ENCODE data around the gene SRPK2. TPM values are rescaled to one million over a fixed set of nuclear protein-coding genes. Genes with fewer than 3 reads are reported as not detected.
"Not testable (repeated sequence)": the region's sequence is repeated elsewhere in the genome, so short reads cannot be mapped to it uniquely, and the experiment has no call there.

SRPK2 gene
- total RNA-seq, 1 donor from 2014 or later, result 47.1 TPM

- H3K36me3 ChIP-seq, result no peaks in the 10 kb centered on the region
- H3K4me1 ChIP-seq, result peaks cover 30% of the 10 kb centered on the region
- no peaks in the 10 kb centered on the region for H3K27me3 ChIP-seq
- no peak overlapping the region for H3K27ac ChIP-seq
- DNase-seq (ENCODE audit: extremely low spot score in 2 of 2), result no peak
- intact Hi-C loops (cut with DNase I), result no loop called here
- no peak for TF ChIP-seq POLR2A (IDR thresholded peaks at IDR 0.05)
- TF ChIP-seq CTCF (IDR thresholded peaks at IDR 0.05), result no peak
- H3K4me3 ChIP-seq, result no peak overlapping the region
- no peaks in the 10 kb centered on the region for H3K9me3 ChIP-seq
Observed at GRCh38 chr7:105261689-105262088, 127.0 kb downstream of the SRPK2 start.

DNA sequence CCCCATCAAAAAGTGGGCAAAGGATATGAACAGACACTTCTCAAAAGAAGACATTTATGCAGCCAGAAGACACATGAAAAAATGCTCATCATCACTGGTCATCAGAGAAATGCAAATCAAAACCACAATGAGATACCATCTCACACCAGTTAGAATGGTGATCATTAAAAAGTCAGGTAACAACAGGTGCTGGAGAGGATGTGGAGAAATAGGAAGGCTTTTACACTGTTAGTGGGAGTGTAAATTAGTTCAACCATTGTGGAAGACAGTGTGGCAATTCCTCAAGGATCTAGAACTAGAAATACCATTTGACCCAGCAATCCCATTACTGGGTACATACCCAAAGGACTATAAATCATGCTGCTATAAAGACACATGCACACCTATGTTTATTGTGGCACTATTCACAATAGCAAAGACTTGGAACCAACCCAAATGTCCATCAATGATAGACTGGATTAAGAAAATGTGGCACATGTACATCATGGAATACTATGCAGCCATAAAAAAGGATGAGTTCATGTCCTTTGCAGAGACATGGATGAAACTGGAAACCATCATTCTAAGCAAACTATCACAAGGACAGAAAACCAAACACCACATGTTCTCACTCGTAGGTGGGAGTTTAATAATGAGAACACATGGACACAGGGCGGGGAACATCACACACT, 128.4 kb downstream of the SRPK2 start:
- H3K4me1 ChIP-seq, result peaks cover 29% of the 10 kb centered on the region
- H3K9me3 ChIP-seq; H3K27ac ChIP-seq; H3K36me3 ChIP-seq; H3K27me3 ChIP-seq; H3K4me3 ChIP-seq; DNase-seq (ENCODE audit: extremely low spot score in 2 of 2); intact Hi-C loops (cut with DNase I): not testable (repeated sequence)

DNA sequence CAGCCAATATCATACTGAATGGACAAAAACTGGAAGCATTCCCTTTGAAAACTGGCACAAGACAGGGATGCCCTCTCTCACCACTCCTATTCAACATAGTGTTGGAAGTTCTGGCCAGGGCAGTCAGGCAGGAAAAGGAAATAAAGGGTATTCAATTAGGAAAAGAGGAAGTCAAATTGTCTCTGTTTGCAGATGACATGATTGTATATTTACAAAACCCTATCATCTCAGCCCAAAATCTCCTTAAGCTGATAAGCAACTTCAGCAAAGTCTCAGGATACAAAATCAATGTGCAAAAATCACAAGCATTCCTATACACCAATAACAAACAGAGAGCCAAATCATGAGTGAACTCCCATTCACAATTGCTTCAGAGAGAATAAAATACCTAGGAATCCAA, 129.8 kb downstream of the SRPK2 start:
- H3K4me1 ChIP-seq, result peaks cover 25% of the 10 kb centered on the region
- intact Hi-C loops (cut with DNase I), result not testable (repeated sequence)

DNA sequence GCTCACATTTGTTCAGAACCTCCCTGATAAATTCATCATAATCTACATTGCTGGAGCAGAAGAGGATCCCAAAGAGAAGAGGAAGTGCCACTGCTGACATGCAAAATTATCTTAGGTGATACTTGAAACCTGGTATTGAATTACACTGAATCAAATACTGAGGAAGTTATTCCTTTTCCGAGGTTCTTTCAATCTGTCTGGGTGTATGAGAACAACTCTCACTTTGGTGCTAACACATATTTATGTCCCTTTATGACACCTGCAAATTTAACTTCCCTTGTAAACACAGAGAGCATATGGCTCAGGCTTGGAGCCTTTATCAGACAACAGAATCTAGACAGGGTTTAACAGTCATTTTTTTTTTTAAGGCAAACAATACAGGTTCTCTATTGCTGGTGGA, 131.4 kb downstream of the SRPK2 start:
- H3K9me3 ChIP-seq, result no peaks in the 10 kb centered on the region
- intact Hi-C loops (cut with DNase I), result no loop called here
- no peak for TF ChIP-seq POLR2A (IDR thresholded peaks at IDR 0.05)
- H3K4me1 ChIP-seq, result peaks cover 26% of the 10 kb centered on the region
- DNase-seq (ENCODE audit: extremely low spot score in 2 of 2), result no peak
- H3K27ac ChIP-seq, result no peak overlapping the region
- no peak overlapping the region for H3K4me3 ChIP-seq
- no peaks in the 10 kb centered on the region for H3K36me3 ChIP-seq
- H3K27me3 ChIP-seq, result no peaks in the 10 kb centered on the region

More for the DNA sequence above, 129.8 kb downstream of the SRPK2 start:
- not testable (repeated sequence) for H3K27me3 ChIP-seq; DNase-seq (ENCODE audit: extremely low spot score in 2 of 2); H3K36me3 ChIP-seq; H3K9me3 ChIP-seq; H3K27ac ChIP-seq; H3K4me3 ChIP-seq

DNA sequence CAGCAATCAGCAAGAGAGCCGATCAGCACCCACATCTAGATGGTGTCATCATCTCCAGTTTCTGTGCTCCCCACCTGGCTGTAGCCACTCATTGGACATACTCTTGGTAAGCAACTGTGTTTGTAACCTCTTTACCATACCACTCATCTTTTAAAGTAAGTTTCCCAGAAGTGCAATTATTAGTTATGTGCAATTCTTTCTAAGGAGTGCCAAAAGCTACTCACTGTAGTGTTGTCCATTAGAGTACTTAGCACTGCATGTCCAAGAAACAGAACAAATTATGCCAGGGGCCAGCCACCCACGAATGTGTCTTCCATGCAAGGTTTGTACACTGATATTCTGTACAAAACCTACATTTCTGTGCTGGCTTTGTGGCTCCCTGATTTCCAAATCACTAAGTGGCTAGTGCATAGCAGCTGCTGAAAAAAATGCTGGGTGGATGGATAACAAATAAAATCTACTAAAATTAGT, 131.9 kb downstream of the SRPK2 start:
- no peak for DNase-seq (ENCODE audit: extremely low spot score in 2 of 2)
- intact Hi-C loops (cut with DNase I), result no loop called here
- Histone ChIP-seq H3K27me3 (no peaks in the 10 kb centered on the region), H3K4me1 (peaks cover 31% of the 10 kb centered on the region), H3K27ac (no peak overlapping the region), H3K4me3 (no peak overlapping the region), H3K36me3 (no peaks in the 10 kb centered on the region), H3K9me3 (no peaks in the 10 kb centered on the region)
- TF ChIP-seq POLR2A (IDR thresholded peaks at IDR 0.05) (no peak), POLR2AphosphoS5 (IDR thresholded peaks at IDR 0.05; ENCODE audit: insufficient read depth in 1 of 2, low read depth in 1 of 2) (no peak), CTCF (IDR thresholded peaks at IDR 0.05) (no peak)

- Histone ChIP-seq H3K27ac (no peak overlapping the region), H3K4me1 (peaks cover 20% of the 10 kb centered on the region), H3K4me3 (no peak overlapping the region), H3K36me3 (no peaks in the 10 kb centered on the region), H3K9me3 (no peaks in the 10 kb centered on the region), H3K27me3 (no peaks in the 10 kb centered on the region)
- intact Hi-C loops (cut with DNase I), result no loop called here
- DNase-seq (ENCODE audit: extremely low spot score in 2 of 2), result no peak
- TF ChIP-seq POLR2A (IDR thresholded peaks at IDR 0.05) (no peak), CTCF (IDR thresholded peaks at IDR 0.05) (no peak), POLR2AphosphoS5 (IDR thresholded peaks at IDR 0.05; ENCODE audit: insufficient read depth in 1 of 2, low read depth in 1 of 2) (no peak)
Observed at GRCh38 chr7:105250706-105251105, 138.0 kb downstream of the SRPK2 start.
